Measurements from ENCODE around the gene NIPBL.

GRCh38 chr5:36932056-36932455, 55.5 kb downstream of the NIPBL start:
- no peak for TF ChIP-seq POLR2AphosphoS5 (IDR thresholded peaks at IDR 0.05; ENCODE audit: low read depth, low read length)
- TF ChIP-seq REST (IDR thresholded peaks at IDR 0.05; ENCODE audit: borderline replicate concordance in 1 of 2, low read depth in 1 of 2, low read length in 2 of 2): no peak

All from HepG2 (cell line).